ENCODE measurements around the gene RIGI.

DNA sequence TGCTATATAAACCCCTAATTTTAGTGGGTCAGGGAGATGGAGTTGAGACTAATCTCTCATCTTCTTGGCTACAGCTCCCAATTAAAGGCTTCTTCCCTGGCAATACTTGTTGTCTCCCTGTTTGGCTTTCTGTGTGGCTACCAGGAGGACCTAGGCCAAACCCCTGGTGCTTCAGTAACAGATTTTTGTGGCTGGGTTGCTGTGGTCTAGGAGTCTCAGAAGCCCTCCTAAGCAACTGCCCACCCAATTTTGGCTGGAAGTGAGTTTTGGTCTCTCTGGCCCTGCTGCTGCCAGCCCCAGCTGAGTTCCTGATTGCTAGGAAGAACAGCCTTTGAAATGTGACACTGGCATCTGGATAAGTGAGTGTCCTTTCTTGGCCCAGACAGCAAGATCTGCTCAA, 9.8 kb downstream of the RIGI start:
- TF ChIP-seq SUPT20H (IDR thresholded peaks at IDR 0.05; ENCODE audit: borderline replicate concordance, control insufficient read depth, low read depth, low read length) (no peak), CREM (IDR thresholded peaks at IDR 0.05; ENCODE audit: low read depth) (no peak), CTCF (IDR thresholded peaks at IDR 0.05 in 2 of 3, conservative IDR thresholded peaks at IDR 0.05 in 1 of 3; ENCODE audit: control insufficient read depth in 2 of 3, extremely low read depth in 1 of 3, insufficient read depth in 1 of 3, low read depth in 3 of 3, low read length in 3 of 3) (no peak), POLR2A (IDR thresholded peaks at IDR 0.05; ENCODE audit: low read depth, low read length) (no peak), EZH2 (IDR thresholded peaks at IDR 0.05; ENCODE audit: borderline replicate concordance, control insufficient read depth, low read depth, low read length) (no peak), CHD1 (IDR thresholded peaks at IDR 0.05; ENCODE audit: low read depth, low read length) (no peak), BHLHE40 (IDR thresholded peaks at IDR 0.05; ENCODE audit: borderline replicate concordance in 1 of 2, low read depth in 2 of 2, low read length in 1 of 2) (no peak), ZNF217 (IDR thresholded peaks at IDR 0.05) (no peak), CREB1 (IDR thresholded peaks at IDR 0.05; ENCODE audit: low read depth) (no peak), HDAC2 (IDR thresholded peaks at IDR 0.05) (no peak), RAD21 (IDR thresholded peaks at IDR 0.05; ENCODE audit: insufficient read depth, low read depth, low read length) (no peak)
- TF ChIP-seq, protein P1, sequence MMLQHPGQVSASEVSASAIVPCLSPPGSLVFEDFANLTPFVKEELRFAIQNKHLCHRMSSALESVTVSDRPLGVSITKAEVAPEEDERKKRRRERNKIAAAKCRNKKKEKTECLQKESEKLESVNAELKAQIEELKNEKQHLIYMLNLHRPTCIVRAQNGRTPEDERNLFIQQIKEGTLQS (IDR thresholded peaks at IDR 0.05; ENCODE audit: borderline replicate concordance, extremely low read depth, low read depth, low read length): no peak

All from GM12878 (cell line).